Caco-2 (cell line): ENCODE measurements around the gene DPF3. TPM values are rescaled to one million over a fixed set of nuclear protein-coding genes. Genes with fewer than 3 reads are reported as not detected.

ENCODE experiments used
- BruUV-seq: library from RNA; stranded (reverse); fragments of 400-500 nt; replicated peaks from 2 replicates; lab custom pipeline; 2021; lab: Mats Ljungman, UMichigan
- CTCF ChIA-PET: fragments of 300-600 bp; sonication (Branson Sonifier 250); formaldehyde crosslinking; loops from one replicate; lab custom pipeline; 2022; ENCODE audit warnings: antibody characterized with exemption; lab: Charles Lee
- POLR2A ChIA-PET: fragments of 300-600 bp; sonication (Branson Sonifier 250); formaldehyde crosslinking; loops from one replicate; lab custom pipeline; 2022; ENCODE audit warnings: antibody characterized with exemption; lab: Charles Lee
- DNase-seq, 2 experiments: peaks; one replicate each; pipeline versions ENCODE4 v3.0.0 to v3.0.0-alpha.2; 2020 to 2022
- H3K27me3 ChIP-seq: replicated peaks from 2 replicates; pipeline ENCODE4 v1.6.0; 2011; ENCODE audit warnings: low read length; ENCODE audit not compliant: control insufficient read depth, insufficient read depth
- H3K36me3 ChIP-seq: 2 replicates; pipeline ENCODE4 v1.5.1; 2011; ENCODE audit warnings: low read length; ENCODE audit not compliant: control insufficient read depth, insufficient read depth
- H3K4me1 ChIP-seq: fragments of 250-450 bp; sonication (Bioruptor Pico); 2 replicates; pipeline ENCODE4 v1.5.1; 2020; ENCODE audit warnings: mild to moderate bottlenecking
- H3K4me3 ChIP-seq: 2 replicates; pipeline ENCODE4 v1.5.1; 2011; ENCODE audit warnings: low read depth, mild to moderate bottlenecking, control low read depth, low read length
- H3K9me3 ChIP-seq: fragments of 250-450 bp; sonication (Bioruptor Pico); 2 replicates; pipeline ENCODE4 v1.5.1; 2020; ENCODE audit warnings: mild to moderate bottlenecking, moderate library complexity
- H3K27ac Mint-ChIP-seq: one replicate; pipeline ENCODE4 v1.8.0; 2022; ENCODE audit warnings: mixed read lengths; ENCODE audit not compliant: unreplicated experiment
- H3K27me3 Mint-ChIP-seq: one replicate; pipeline ENCODE4 v1.8.0; 2022; ENCODE audit warnings: mixed read lengths; ENCODE audit not compliant: insufficient read depth, unreplicated experiment
- H3K36me3 Mint-ChIP-seq: one replicate; pipeline ENCODE4 v1.8.0; 2022; ENCODE audit warnings: mild to moderate bottlenecking, mixed read lengths; ENCODE audit not compliant: insufficient read depth, unreplicated experiment
- H3K4me1 Mint-ChIP-seq: one replicate; pipeline ENCODE4 v1.8.0; 2022; ENCODE audit warnings: low read depth, mixed read lengths; ENCODE audit not compliant: unreplicated experiment
- H3K4me3 Mint-ChIP-seq: one replicate; pipeline ENCODE4 v1.8.0; 2022; ENCODE audit warnings: mild to moderate bottlenecking, moderate library complexity, mixed read lengths; ENCODE audit not compliant: unreplicated experiment
- H3K9me3 Mint-ChIP-seq: one replicate; pipeline ENCODE4 v1.8.0; 2022; ENCODE audit warnings: mixed read lengths; ENCODE audit not compliant: unreplicated experiment
- intact Hi-C: fragments of 100-400 bp; cut with micrococcal nuclease; formaldehyde crosslinking; loops from one replicate; pipeline ENCODE4 v1.10.0; 2022; ENCODE audit not compliant: unreplicated experiment
- total RNA-seq: library from RNA; stranded (reverse); gene quantifications from 2 replicates; pipeline ENCODE4 v1.2.3, GENCODE V29; 2022
- TF ChIP-seq, protein P1 (sequence below), 2 experiments: fragments of 200-600 bp in 1 of 2; IDR thresholded peaks; 1 replicate in 1 of 2; 2 replicates in 1 of 2; pipeline versions ENCODE4 v1.5.1 to v1.8.0; 2011 to 2022; ENCODE audit warnings: antibody characterized with exemption in 1 of 2, control low read depth in 1 of 2, inconsistent platforms in 1 of 2, low read depth in 1 of 2, low read length in 1 of 2, mild to moderate bottlenecking in 1 of 2, moderate library complexity in 1 of 2; ENCODE audit not compliant: insufficient read depth in 1 of 2, severe bottlenecking in 1 of 2, unreplicated experiment in 1 of 2

Gene DPF3
- total RNA-seq, 1 experiment from 2014 or later = not detected

DNA sequence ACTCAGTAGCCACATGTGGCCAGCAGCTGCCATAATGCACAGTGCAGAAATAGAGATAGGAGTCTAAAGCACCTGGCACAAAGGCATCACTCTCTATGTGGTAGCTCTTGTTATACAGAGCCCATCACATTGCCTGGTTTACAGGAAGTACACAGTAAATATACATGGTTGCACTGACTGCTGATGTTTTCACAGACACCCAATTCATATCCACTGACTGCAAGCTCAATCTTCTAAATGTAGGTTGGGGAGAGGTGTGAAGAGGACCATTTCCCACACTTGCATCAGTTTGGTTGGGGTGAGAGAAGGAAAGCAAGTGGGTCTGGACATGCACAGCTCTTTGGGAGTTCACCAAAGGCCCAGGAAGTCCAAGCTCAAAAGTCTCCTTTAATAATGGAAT is 172.8 kb downstream of the DPF3 start:
- H3K9me3 Mint-ChIP-seq = no peaks in the 10 kb centered on the region
- H3K27me3 ChIP-seq = no peaks in the 10 kb centered on the region; the same call in 1 of the 2 replicates
- ChIA-PET POLR2A (no interaction called here), CTCF (no interaction called here)
- no peaks in the 10 kb centered on the region for H3K36me3 Mint-ChIP-seq
- no peak for DNase-seq
- H3K36me3 ChIP-seq = no peaks in the 10 kb centered on the region
- no peak overlapping the region for H3K4me3 ChIP-seq
- TF ChIP-seq, protein P1, sequence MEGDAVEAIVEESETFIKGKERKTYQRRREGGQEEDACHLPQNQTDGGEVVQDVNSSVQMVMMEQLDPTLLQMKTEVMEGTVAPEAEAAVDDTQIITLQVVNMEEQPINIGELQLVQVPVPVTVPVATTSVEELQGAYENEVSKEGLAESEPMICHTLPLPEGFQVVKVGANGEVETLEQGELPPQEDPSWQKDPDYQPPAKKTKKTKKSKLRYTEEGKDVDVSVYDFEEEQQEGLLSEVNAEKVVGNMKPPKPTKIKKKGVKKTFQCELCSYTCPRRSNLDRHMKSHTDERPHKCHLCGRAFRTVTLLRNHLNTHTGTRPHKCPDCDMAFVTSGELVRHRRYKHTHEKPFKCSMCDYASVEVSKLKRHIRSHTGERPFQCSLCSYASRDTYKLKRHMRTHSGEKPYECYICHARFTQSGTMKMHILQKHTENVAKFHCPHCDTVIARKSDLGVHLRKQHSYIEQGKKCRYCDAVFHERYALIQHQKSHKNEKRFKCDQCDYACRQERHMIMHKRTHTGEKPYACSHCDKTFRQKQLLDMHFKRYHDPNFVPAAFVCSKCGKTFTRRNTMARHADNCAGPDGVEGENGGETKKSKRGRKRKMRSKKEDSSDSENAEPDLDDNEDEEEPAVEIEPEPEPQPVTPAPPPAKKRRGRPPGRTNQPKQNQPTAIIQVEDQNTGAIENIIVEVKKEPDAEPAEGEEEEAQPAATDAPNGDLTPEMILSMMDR (IDR thresholded peaks at IDR 0.05; ENCODE audit: insufficient read depth in 1 of 2, low read depth in 1 of 2, low read length in 1 of 2, severe bottlenecking in 1 of 2, unreplicated experiment in 1 of 2) = no peak
- H3K27me3 Mint-ChIP-seq = peaks cover 14% of the 10 kb centered on the region
- intact Hi-C loops = no loop called here
- H3K27ac Mint-ChIP-seq = no peak overlapping the region
- no peaks in the 10 kb centered on the region for H3K9me3 ChIP-seq
- H3K4me1 ChIP-seq = no peaks in the 10 kb centered on the region
- H3K4me1 Mint-ChIP-seq = no peaks in the 10 kb centered on the region
- H3K4me3 Mint-ChIP-seq = no peak overlapping the region
- no TSS peak for BruUV-seq

DNA sequence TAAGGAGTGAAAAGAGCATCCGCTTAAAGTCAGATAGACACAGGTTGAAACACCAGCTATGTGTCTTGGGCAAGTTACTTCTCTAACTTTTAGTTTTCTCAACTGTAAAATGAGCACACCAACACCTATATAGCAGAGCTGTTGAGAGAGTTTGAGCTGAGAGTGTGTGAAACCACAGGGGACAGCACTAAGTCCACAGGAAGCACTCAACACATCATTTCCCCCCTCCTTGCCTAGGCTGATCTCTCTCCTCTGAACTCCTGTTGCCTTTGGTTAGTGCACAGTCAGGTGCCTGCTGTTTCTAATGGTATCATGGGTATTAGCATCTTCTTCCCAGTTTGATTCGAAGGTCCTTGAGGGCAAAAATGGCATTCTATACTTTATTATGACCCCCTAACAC is 176.7 kb downstream of the DPF3 start:
- Histone ChIP-seq H3K27me3 (no peaks in the 10 kb centered on the region; the same call in 1 of the 2 replicates), H3K9me3 (no peaks in the 10 kb centered on the region), H3K36me3 (no peaks in the 10 kb centered on the region), H3K4me1 (no peaks in the 10 kb centered on the region), H3K4me3 (no peak overlapping the region)
- ChIA-PET POLR2A (interaction anchor here (0.6 kb wide), 1 partner anchor 478 kb away, joined by 3 read pairs; no protein-coding TSS in a partner anchor), CTCF (no interaction called here)
- Mint-ChIP-seq H3K27me3 (peaks cover 16% of the 10 kb centered on the region), H3K4me1 (no peaks in the 10 kb centered on the region), H3K36me3 (no peaks in the 10 kb centered on the region), H3K27ac (no peak overlapping the region), H3K4me3 (no peak overlapping the region), H3K9me3 (no peaks in the 10 kb centered on the region)
- no peak for DNase-seq
- BruUV-seq = no TSS peak
- TF ChIP-seq, protein P1 (IDR thresholded peaks at IDR 0.05; ENCODE audit: insufficient read depth in 1 of 2, low read depth in 1 of 2, low read length in 1 of 2, severe bottlenecking in 1 of 2, unreplicated experiment in 1 of 2) = no peak
- intact Hi-C loops = no loop called here

DNA sequence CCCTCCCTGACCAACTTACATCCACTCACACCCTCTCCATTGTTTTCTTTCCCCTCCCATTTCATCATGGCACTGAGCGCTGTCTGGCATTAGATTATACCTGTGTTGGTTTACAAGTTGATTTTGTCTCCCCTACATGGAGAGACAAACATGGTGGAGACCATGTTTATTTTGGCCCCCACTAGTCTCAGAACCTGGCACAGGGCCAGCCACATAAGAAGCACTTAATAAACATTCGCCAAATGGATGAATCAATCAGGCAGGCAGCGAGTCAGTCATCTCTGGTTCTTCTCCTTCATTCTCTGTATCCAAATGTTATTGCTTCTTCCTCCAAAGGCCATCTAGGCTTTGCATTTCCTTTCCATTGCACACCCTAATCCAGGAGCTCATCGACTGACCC is 177.4 kb downstream of the DPF3 start:
- CTCF ChIA-PET = no interaction called here
- H3K27ac Mint-ChIP-seq = no peak overlapping the region
- H3K36me3 ChIP-seq = no peaks in the 10 kb centered on the region

More for the DNA sequence above, 177.4 kb downstream of the DPF3 start:
- no peaks in the 10 kb centered on the region for H3K36me3 Mint-ChIP-seq
- BruUV-seq = no TSS peak
- no peak overlapping the region for H3K4me3 ChIP-seq
- H3K27me3 Mint-ChIP-seq = peaks cover 15% of the 10 kb centered on the region
- intact Hi-C loops = no loop called here
- no peaks in the 10 kb centered on the region; the same call in 1 of the 2 replicates for H3K27me3 ChIP-seq
- DNase-seq = no peak
- H3K4me1 Mint-ChIP-seq = no peaks in the 10 kb centered on the region
- no peaks in the 10 kb centered on the region for H3K9me3 ChIP-seq
- TF ChIP-seq, protein P1 (IDR thresholded peaks at IDR 0.05; ENCODE audit: insufficient read depth in 1 of 2, low read depth in 1 of 2, low read length in 1 of 2, severe bottlenecking in 1 of 2, unreplicated experiment in 1 of 2) = no peak
- POLR2A ChIA-PET = interaction anchor here (0.6 kb wide), 1 partner anchor 478 kb away, joined by 3 read pairs; no protein-coding TSS in a partner anchor
- H3K4me1 ChIP-seq = no peaks in the 10 kb centered on the region
- no peak overlapping the region for H3K4me3 Mint-ChIP-seq
- H3K9me3 Mint-ChIP-seq = no peaks in the 10 kb centered on the region
